Midbrain (tissue), 1 donor: ENCODE results near the gene BSG.
"Not testable (repeated sequence)": the region's sequence is repeated elsewhere in the genome, so short reads cannot be mapped to it uniquely, and the experiment has no call there.

Experiments
- DNase-seq: peaks from one replicate; lab custom pipeline; 2025; lab: John Stamatoyannopoulos, UW

The BSG gene

DNA sequence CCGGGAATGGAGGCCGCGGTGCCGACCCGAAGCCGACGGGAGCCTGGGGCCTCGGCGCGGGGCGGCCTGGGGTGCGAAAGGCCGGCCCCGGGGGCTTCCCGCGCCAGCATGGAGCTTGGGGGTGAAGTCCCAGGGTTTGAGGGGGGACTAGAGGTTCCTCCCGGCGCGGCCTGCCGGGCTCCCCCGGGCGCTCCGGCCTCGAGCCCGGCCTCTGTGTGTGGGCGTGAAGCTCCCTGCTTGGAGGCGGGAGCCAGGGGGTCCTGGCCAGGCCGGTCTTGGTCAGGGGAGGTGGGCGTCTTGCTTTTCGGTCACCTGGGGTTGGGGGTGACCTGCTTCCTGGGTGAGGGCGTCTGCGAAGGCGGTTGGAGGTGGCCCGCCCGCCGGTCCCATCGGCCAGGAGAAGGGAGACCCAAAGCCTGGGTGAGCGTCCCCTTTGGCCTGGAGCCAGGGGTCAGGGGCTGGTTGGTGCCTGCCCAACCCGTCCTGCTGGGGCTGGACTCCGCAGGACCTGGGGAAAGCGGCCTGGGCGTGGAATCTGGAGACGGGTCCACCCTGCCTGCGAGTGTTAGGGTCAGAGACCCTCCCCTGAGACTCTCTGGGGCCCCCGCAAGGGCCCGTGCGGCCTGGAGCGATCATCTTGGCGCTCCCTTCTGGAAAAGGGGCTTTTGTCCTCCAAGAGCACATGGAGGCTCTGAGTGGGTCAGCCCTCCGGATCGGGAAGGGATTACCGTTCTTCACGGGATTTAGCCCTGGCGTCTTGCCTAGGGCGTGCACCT lies 535 bp downstream of the BSG start:
- DNase-seq, result no peak

DNA sequence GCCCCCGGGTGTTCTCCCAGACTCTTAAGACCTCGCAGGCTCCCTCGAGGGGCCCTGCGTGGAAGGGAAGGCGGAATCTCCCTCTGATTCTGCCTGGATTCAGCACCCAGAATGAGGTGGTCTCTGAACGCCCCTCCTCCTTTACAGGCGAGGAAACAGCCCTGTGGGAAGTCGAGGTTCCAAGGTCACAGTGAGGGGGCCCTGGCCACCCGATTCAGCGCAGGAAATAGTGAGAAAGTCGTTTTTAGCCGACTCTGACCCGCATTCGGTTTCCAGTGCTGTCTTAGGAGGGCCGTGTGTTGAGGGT lies 1.1 kb downstream of the BSG start:
- DNase-seq, result no peak

- DNase-seq, result peak; percentile 53
These were observed 2.5 kb downstream of the BSG start for GRCh38 chr19:574658-575526.

DNA sequence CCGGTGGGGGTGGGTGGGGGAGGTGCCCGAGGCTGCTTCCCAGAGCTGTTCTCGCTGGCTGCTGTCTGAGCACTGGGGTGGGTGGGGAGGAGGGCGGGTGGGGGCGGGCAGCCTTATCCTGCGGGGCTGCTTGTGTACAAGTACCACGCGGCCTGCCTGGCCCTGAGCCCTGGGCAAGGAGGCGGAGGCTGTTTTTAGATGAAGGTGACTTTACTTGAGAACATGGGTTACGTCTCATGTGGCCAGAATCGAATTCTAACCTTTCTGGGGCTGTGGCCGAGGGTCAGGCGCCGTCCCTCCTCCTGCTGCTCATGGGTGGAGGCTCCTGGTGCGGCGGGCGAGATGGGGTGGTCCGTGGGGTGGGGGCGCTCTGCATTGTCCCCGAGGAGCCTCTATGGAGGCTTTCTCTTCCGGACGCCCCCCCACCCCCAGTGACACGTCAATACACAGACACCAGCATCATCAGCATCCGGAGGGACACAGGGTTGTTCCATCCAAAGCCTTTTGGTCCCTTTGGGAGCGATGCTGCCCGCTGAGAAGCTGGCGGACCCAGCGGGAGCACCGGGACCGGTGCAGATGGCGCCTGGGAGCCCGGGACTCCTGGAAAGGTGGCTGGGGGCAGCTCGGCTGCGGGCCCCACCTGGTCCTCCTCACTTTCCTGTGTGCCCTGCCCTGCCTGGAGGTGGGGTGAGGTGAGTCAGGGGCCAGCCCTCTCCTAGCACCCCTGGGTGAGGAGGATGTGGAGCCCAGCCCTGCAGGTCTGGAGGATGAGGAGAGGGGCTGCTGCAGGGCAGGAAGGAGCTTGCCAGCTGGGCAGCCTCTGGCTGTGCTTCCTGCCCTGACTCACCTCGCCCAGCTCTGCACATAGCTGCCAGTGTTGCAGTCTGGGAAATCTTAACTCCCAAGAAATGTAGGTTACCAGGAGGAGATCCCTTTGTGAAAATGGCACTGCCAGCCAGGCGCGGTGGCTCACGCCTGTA lies 3.4 kb downstream of the BSG start:
- DNase-seq, result peak; percentile 30

DNA sequence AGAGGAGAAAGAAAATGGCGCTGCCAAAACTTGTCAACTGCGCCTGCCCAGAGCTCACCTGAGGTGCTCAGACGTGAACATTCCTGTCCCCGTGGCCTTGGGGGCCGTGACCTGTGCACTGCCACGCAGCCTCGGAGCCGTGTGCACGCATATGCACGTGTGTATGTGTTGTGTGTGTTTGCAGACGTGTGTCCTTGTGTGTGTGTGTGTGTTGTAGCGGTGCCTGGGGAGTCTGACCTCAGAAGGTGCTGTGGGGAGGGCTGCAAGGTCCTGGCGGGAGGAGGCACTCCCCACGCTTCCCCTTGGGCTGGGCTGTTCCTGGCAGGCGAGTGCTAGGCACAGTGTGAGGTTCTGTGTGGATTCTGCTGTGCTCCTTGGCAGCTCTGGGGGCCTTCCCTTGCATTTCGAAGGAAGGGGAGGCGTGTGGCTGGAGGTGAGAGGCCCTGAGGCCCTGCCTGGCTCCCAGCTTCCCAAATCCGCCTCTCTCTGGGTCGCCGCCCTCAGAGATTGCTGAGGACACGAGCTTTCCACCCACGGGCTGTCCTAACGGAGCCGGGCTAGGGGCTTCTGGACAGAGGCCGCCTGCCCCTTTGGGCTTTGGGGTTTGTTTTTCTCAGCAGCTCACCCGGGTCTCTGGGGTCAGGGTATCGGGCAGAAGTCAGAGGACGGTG lies 4.5 kb downstream of the BSG start:
- no peak for DNase-seq

DNA sequence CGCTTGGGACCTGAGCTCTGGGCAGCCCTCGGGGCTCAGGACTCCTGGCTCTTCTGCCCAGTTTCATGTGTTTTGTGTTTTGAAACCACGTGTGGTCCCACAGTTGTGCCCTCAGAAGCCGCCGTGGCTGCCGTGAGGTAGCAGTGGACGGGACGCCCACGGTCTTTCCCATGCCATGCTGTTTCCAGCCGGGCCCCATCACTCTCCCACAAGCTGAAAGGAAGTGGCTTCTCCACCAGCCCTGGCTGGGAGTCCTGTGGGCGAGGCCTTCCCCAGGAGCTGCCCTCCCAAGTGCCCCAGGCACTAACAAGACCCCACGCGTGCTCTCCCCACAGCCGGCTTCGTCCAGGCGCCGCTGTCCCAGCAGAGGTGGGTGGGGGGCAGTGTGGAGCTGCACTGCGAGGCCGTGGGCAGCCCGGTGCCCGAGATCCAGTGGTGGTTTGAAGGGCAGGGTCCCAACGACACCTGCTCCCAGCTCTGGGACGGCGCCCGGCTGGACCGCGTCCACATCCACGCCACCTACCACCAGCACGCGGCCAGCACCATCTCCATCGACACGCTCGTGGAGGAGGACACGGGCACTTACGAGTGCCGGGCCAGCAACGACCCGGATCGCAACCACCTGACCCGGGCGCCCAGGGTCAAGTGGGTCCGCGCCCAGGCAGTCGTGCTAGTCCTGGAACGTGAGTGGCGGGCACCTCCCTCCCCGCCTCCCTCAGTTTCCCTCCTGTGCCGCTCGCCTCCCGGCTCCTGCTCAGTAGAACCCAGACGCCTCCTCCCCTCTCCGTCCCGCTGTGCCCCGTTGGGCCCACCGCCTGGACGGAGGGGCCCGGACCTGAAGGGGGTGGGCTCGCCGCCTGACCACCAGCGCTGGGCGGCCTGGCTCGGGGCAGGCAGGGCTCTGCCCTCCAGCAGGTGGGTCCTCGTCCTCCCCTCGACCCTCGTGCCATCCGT lies 5.3 kb downstream of the BSG start:
- DNase-seq, result no peak

- no peak for DNase-seq
These were observed 6.9 kb downstream of the BSG start for GRCh38 chr19:579111-579841.

DNA sequence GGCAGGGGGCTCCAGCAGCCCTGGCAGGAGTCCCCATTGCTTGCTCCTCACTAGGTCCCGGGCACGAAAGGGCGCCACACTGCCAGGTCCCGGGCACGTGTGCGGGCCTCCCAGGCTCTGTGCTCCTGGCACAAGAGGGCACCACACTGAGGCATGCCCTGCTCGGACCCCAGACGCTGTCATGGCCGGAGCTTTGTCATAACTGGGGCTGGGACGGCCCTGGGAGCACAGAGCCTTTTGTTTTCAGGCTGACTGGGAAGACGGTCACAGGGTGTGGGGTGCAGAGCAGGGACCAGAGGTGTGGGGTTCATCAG lies 7.4 kb downstream of the BSG start:
- DNase-seq, result no peak

DNA sequence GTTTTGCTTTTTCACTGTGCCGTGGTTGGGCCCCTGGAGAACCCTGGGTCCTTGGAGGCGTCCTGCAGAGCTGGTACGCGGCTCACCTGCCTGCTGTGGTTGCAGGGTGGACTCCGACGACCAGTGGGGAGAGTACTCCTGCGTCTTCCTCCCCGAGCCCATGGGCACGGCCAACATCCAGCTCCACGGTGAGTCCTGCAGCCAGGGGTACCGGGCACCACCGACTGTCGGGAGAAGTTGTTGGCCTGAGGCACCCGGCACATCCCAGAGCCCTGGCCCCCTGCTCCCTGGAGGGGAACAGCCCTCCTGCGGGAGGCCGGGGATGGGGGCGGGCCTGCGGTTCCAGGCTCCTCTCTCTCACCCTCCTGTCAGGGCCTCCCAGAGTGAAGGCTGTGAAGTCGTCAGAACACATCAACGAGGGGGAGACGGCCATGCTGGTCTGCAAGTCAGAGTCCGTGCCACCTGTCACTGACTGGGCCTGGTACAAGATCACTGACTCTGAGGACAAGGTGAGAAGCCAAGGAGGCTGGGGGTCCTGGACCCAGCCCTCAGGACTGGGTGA lies 8.0 kb downstream of the BSG start:
- no peak for DNase-seq

GRCh38 chr19:581399-582111 lies 9.2 kb downstream of the BSG start:
- DNase-seq, result no peak

- DNase-seq, result no peak
These were observed 10.3 kb downstream of the BSG start for GRCh38 chr19:582497-583197.

DNA sequence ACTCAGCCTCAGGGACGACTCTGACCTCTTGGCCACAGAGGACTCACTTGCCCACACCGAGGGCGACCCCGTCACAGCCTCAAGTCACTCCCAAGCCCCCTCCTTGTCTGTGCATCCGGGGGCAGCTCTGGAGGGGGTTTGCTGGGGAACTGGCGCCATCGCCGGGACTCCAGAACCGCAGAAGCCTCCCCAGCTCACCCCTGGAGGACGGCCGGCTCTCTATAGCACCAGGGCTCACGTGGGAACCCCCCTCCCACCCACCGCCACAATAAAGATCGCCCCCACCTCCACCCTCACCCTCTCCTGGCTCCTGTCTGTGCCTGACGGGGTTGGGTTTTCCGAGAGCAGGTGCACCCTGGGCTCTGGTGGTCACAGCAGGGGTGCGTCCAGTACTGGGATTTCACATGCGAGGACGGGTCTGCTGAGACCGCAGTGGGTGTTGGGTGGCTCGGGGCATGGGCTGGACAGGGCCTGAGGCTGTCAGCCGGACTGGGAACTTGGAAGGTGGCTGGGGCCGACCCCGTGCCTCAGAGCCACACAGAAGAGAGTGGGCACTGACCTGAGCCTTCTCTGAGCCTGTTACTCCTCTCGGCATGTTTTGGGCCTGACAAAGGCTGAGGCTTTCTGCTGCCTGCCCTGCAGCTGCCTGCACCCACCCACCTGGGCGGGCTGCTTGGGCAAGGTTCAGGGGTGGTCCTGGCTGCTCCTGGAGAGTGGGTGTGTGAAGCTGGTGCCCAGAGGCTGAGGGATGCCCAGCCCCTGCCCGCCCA lies 11.0 kb downstream of the BSG start:
- DNase-seq, result no peak

DNA sequence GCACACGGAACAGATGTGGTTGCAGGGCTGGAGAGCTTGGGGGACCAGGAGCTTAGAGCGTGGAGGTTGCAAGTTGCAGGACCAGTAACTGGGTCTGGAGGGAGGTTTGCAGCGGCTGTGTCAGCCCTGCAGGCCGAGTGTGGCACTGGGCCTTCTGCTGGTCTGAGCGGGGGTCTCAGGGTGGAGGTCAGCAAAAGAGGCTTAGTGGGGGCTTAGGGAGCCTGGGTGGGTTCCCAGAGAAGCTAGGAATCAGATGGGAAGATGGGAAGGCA lies 11.5 kb downstream of the BSG start:
- DNase-seq, result no peak

DNA sequence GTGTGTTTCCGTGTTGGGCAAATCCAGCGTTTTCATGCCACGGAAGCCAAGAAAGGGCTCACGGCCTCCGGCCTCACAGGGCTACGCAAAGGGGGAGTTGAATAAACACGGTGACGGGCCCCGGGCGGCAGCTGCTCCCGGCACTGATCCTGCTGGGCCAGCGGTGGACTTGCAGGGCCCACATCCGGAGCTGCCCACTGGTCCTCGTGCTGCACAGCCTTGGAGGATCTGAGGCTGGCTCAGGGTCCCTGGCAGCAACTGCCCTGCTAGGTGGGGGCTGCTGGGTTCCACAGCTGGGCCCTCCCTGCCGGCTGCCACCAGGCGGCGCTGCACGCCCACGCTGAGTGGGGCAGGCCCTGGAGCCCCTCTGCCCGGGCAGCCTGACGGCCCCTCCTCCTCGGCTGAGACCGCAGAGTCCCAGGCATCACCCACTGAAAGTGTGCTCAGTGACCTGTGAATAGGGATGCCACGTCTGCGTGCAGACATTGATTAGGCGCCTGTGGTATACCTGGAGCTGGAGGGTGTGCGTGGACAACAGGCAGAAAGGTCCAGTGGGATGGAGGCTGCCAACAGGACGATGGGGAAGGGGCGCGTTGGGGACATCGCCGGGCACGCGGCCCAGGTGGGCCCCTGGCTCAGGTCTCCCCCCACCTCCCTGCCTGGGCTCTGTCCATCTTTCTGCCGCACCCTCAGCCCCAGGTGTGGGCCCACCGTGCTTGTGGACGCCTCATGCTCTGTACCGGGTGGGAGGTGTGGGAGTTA lies 12.0 kb downstream of the BSG start:
- peak; percentile 48 for DNase-seq

DNA sequence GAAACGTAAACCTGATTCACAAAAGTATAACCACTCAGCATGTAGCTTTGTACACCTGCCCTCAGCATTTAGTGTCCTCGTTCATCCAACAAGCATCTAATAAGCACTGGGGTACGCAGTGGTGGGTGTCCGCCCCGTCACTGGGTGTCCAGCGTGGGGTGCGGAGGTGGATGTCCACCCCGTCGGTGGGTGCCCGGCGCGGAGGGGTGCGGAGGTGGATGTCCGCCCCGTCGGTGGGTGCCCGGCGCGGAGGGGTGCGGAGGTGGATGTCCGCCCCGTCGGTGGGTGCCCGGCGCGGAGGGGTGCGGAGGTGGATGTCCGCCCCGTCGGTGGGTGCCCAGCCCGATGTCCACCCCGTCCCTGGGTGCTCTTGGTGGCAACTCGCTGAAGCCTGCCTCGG lies 12.8 kb downstream of the BSG start:
- DNase-seq, result not testable (repeated sequence)

DNA sequence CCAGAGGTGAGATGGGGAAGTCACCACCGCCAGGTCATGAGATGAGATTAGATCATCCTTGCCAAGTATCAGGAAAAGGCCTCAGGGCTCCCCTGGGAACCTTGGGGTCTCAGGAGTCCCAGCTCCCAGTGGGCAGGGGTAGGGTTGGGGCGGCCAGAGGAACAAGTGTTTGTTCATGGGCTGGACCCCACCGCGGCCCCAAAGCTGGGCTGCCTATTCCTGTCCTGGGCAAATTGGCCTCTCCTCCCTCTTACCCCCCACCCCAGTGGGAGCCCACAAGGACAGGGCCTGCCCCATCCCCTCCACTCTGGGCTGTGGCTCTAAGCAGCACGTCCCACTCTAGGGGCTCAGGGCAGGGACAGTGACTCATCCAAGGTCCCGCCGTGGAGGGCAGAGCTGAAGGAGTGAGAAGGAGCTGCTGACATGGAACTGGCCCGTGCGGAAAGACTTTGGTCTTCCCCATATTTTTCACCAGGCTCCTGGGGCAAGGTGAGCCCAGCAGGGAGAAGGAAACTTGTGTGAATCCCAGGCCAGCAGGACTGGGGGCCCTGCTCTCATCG lies 13.2 kb downstream of the BSG start:
- DNase-seq, result no peak
